Measurements from ENCODE around the gene EMC8.

GRCh38 chr16:85847036-85847435 is 47.7 kb upstream of the EMC8 start:
- TF ChIP-seq CTCF (IDR thresholded peaks at IDR 0.05 in 2 of 3, conservative IDR thresholded peaks at IDR 0.05 in 1 of 3; ENCODE audit: control insufficient read depth in 2 of 3, extremely low read depth in 1 of 3, insufficient read depth in 1 of 3, low read depth in 3 of 3, low read length in 3 of 3) (no peak), SIX5 (IDR thresholded peaks at IDR 0.05; ENCODE audit: low read depth, low read length, severe bottlenecking) (no peak), EZH2 (IDR thresholded peaks at IDR 0.05; ENCODE audit: borderline replicate concordance, control insufficient read depth, low read depth, low read length) (no peak), TARDBP (IDR thresholded peaks at IDR 0.05; ENCODE audit: borderline replicate concordance) (no peak), ZNF687 (IDR thresholded peaks at IDR 0.05) (no peak), ZNF384 (IDR thresholded peaks at IDR 0.05; ENCODE audit: borderline replicate concordance, low read depth, low read length) (no peak)

All from GM12878 (cell line).